KMS-11 (cell line): ENCODE results near the gene SYT13.

Source experiments
- H2AFZ ChIP-seq: fragments of 200-600 bp; sonication (generic); 2 replicates; pipeline ENCODE4 v1.6.1; 2016; ENCODE audit warnings: antibody characterized with exemption, mixed run types, low read depth
- H3K27ac ChIP-seq: fragments of 200-600 bp; sonication (generic); 2 replicates; pipeline ENCODE4 v1.6.1; 2016; ENCODE audit warnings: mild to moderate bottlenecking, mixed run types
- H3K27me3 ChIP-seq: fragments of 200-600 bp; sonication (generic); 2 replicates; pipeline ENCODE4 v1.6.1; 2017; ENCODE audit warnings: mild to moderate bottlenecking, low read depth, mixed run types, moderate library complexity; ENCODE audit not compliant: insufficient read depth
- H3K36me3 ChIP-seq: fragments of 200-600 bp; sonication (generic); 2 replicates; pipeline ENCODE4 v1.6.1; 2017; ENCODE audit warnings: mild to moderate bottlenecking, mixed run types; ENCODE audit not compliant: insufficient read depth
- H3K4me1 ChIP-seq: fragments of 200-600 bp; sonication (generic); 2 replicates; pipeline ENCODE4 v1.6.1; 2016; ENCODE audit warnings: mild to moderate bottlenecking, low read depth, mixed run types; ENCODE audit not compliant: poor library complexity, severe bottlenecking
- H3K4me2 ChIP-seq: fragments of 200-600 bp; sonication (generic); 2 replicates; pipeline ENCODE4 v1.7.0; 2016; ENCODE audit warnings: mild to moderate bottlenecking, mixed run types
- H3K4me3 ChIP-seq: fragments of 200-600 bp; sonication (generic); IDR thresholded peaks from 2 replicates; pipeline ENCODE4 v1.6.1; 2017; ENCODE audit warnings: low read depth, low read length, mixed read lengths; ENCODE audit not compliant: insufficient read depth
- H3K79me2 ChIP-seq: fragments of 200-600 bp; sonication (generic); 2 replicates; pipeline ENCODE4 v1.6.1; 2016; ENCODE audit warnings: low read depth, mixed run types; ENCODE audit not compliant: insufficient read depth
- H3K9ac ChIP-seq: fragments of 200-600 bp; sonication (generic); 2 replicates; pipeline ENCODE4 v1.6.1; 2016; ENCODE audit warnings: mild to moderate bottlenecking, mixed run types
- H4K20me1 ChIP-seq: fragments of 200-600 bp; sonication (generic); 2 replicates; pipeline ENCODE4 v1.6.1; 2016; ENCODE audit warnings: mild to moderate bottlenecking, mixed run types; ENCODE audit not compliant: insufficient read depth
- CTCF ChIP-seq: fragments of 200-600 bp; sonication (generic); conservative IDR thresholded peaks from 2 replicates; pipeline ENCODE4 v1.6.1; 2017; ENCODE audit warnings: low read depth, mild to moderate bottlenecking, antibody characterized with exemption, low read length, moderate library complexity, mixed read lengths

Gene SYT13

DNA sequence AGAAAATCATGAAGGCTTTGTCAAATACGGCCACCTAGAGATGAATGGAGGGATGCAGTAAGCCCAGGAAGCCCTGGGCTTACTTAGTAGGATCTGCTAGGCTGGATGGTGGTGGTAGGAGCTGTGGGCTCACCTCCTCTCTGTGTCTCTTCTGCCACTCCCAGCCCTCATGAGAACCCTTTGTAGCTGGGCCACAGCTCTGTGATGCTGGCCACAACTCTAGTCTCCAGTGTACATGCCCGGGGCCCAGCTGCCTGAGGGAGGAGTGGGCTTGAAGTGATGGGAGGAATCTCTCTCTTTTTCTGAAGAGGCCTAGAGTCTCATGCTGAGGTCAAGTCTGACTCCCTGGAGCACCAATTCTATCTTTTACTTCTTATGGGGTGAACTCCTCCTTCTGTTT, 32.4 kb upstream of the SYT13 start:
- no peaks in the 10 kb centered on the region for H3K27me3 ChIP-seq
- H3K4me3 ChIP-seq = no peak overlapping the region
- no peaks in the 10 kb centered on the region for H3K79me2 ChIP-seq
- H2AFZ ChIP-seq = no peak overlapping the region
- no peak overlapping the region for H3K27ac ChIP-seq
- no peak overlapping the region for H3K9ac ChIP-seq
- H3K4me1 ChIP-seq = no peaks in the 10 kb centered on the region
- no peaks in the 10 kb centered on the region for H3K36me3 ChIP-seq
- TF ChIP-seq CTCF = no peak
- H3K4me2 ChIP-seq = no peak overlapping the region
- H4K20me1 ChIP-seq = no peaks in the 10 kb centered on the region

DNA sequence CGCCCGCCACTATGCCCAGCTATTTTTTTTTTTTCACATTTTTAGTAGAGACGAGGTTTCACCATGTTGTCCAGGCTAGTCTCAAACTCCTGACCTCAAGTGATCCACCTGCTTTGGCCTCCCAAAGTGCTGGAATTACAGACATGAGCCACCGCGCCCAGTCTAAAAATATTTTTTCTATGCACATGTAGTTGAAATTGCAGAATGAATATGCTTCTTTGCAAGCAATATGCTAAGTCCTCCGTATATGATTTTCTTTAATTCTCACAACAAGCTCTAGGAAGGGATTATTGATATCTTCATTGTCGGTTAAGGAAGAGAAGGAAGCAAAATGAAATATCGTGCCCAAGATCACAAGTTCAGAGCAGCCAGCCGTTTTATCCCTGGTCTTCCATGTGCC, 30.1 kb upstream of the SYT13 start:
- Histone ChIP-seq H3K4me2 (no peak overlapping the region), H4K20me1 (no peaks in the 10 kb centered on the region), H3K27ac (no peak overlapping the region), H3K27me3 (no peaks in the 10 kb centered on the region), H3K36me3 (no peaks in the 10 kb centered on the region), H2AFZ (no peak overlapping the region), H3K4me3 (no peak overlapping the region), H3K79me2 (no peaks in the 10 kb centered on the region), H3K4me1 (no peaks in the 10 kb centered on the region), H3K9ac (no peak overlapping the region)
- TF ChIP-seq CTCF = no peak

DNA sequence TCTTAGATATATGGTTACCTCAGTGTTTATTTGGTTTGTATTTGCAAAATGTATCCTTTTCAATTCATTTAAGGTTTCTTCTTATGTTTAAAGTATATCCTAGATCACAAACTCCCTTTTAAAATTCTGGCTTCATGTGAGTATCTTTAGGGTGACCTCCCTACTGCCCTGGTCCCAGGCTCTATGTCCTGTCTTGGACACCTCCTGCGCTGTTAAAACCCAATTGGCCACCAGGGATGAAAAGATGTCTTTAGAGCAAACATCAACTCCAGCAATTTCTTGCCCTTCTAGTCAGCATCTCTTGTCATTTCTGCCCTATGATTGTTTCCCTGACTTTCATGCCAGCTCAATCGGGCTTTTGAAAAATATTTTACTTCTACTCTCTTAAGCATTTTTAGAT, 28.8 kb upstream of the SYT13 start:
- no peaks in the 10 kb centered on the region for H3K36me3 ChIP-seq
- H3K4me3 ChIP-seq = no peak overlapping the region
- no peaks in the 10 kb centered on the region for H4K20me1 ChIP-seq
- no peak overlapping the region for H3K9ac ChIP-seq
- H2AFZ ChIP-seq = no peak overlapping the region
- TF ChIP-seq CTCF = no peak
- no peaks in the 10 kb centered on the region for H3K4me1 ChIP-seq
- H3K27ac ChIP-seq = no peak overlapping the region
- no peaks in the 10 kb centered on the region for H3K79me2 ChIP-seq
- no peaks in the 10 kb centered on the region for H3K27me3 ChIP-seq
- H3K4me2 ChIP-seq = no peak overlapping the region

GRCh38 chr11:45313171-45313865, 27.2 kb upstream of the SYT13 start:
- no peak overlapping the region for H3K4me3 ChIP-seq
- H3K4me1 ChIP-seq = no peaks in the 10 kb centered on the region
- no peak for TF ChIP-seq CTCF
- no peaks in the 10 kb centered on the region for H3K27me3 ChIP-seq
- no peak overlapping the region for H3K4me2 ChIP-seq
- H3K27ac ChIP-seq = no peak overlapping the region
- no peaks in the 10 kb centered on the region for H3K36me3 ChIP-seq
- H3K79me2 ChIP-seq = no peaks in the 10 kb centered on the region
- no peaks in the 10 kb centered on the region for H4K20me1 ChIP-seq
- no peak overlapping the region for H3K9ac ChIP-seq
- H2AFZ ChIP-seq = no peak overlapping the region
